Nephron progenitor cell (in vitro differentiated cells): ENCODE measurements around the gene ZNFX1.
"Not testable (repeated sequence)": the region's sequence is repeated elsewhere in the genome, so short reads cannot be mapped to it uniquely, and the experiment has no call there.

Experiments
- DNase-seq: peaks from one replicate; pipeline ENCODE4 v3.0.0; 2021
- H3K27ac Mint-ChIP-seq: 2 replicates; pipeline ENCODE4 v1.8.0; 2021; ENCODE audit warnings: mild to moderate bottlenecking, moderate library complexity, mixed read lengths
- H3K27me3 Mint-ChIP-seq: 2 replicates; pipeline ENCODE4 v1.8.0; 2021; ENCODE audit warnings: mild to moderate bottlenecking, low read depth, mixed read lengths; ENCODE audit not compliant: poor library complexity
- H3K36me3 Mint-ChIP-seq: 2 replicates; pipeline ENCODE4 v1.8.0; 2021; ENCODE audit warnings: low read depth, mixed read lengths
- H3K4me1 Mint-ChIP-seq: 2 replicates; pipeline ENCODE4 v1.8.0; 2021; ENCODE audit warnings: mixed read lengths
- H3K4me3 Mint-ChIP-seq: 2 replicates; pipeline ENCODE4 v1.8.0; 2021; ENCODE audit warnings: mild to moderate bottlenecking, moderate library complexity, mixed read lengths
- H3K9me3 Mint-ChIP-seq: 2 replicates; pipeline ENCODE4 v1.8.0; 2021; ENCODE audit warnings: mild to moderate bottlenecking, moderate library complexity, mixed read lengths
- TF ChIP-seq, protein P1 (sequence below): fragments of 200-600 bp; sonication (generic); IDR thresholded peaks from 2 replicates; pipeline ENCODE4 v1.5.0; 2021; ENCODE audit warnings: antibody characterized with exemption

ZNFX1 gene

DNA sequence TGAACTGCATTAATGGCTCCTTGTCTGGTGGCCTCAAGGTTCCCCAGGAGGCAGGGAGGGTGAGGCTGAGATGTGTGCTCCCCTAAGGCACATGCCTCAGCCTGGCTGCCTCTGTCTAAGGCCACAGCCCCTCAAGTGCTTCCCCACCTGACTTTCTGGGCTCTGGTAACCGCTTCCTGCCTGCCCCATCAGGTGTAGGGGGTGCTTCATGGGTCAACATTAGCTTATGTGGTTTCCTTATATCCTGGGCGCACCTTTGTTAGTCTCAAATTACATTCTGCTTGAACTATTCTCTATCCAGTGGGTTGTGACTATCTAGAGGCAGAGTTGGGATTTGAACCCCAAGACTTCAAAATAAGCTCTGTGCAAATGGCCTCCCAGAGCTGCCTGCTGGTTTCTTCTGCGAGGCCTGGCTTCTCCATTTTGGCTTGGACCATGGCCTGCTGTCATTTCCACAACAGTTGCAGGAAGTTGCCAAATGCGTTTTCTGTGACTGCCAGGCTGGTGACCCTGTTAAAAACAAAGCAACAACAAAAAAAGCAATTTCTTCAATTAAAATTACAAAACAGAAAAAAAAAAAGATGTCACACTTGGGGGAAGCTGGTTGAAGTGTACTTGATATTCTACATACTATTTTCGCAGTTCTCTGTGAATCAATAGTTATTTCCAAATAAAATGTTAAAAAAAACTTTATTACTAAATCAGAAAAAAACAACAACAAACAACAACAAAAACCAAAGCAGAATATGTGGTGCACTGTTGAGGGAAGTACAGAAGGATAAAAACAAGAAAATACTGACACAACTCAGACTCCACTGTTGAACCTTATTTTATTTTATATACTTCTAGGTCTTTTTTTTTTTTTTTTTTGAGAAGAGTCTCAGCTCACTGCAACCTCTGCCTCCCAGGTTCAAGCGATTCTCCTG lies 20.0 kb upstream of the ZNFX1 start:
- DNase-seq = no peak
- peaks cover 5% of the 10 kb centered on the region for H3K4me1 Mint-ChIP-seq
- H3K9me3 Mint-ChIP-seq = no peaks in the 10 kb centered on the region
- H3K27ac Mint-ChIP-seq = peak overlapping the region; percentile 63
- H3K36me3 Mint-ChIP-seq = peaks cover 28% of the 10 kb centered on the region
- no peaks in the 10 kb centered on the region for H3K27me3 Mint-ChIP-seq
- TF ChIP-seq, protein P1, sequence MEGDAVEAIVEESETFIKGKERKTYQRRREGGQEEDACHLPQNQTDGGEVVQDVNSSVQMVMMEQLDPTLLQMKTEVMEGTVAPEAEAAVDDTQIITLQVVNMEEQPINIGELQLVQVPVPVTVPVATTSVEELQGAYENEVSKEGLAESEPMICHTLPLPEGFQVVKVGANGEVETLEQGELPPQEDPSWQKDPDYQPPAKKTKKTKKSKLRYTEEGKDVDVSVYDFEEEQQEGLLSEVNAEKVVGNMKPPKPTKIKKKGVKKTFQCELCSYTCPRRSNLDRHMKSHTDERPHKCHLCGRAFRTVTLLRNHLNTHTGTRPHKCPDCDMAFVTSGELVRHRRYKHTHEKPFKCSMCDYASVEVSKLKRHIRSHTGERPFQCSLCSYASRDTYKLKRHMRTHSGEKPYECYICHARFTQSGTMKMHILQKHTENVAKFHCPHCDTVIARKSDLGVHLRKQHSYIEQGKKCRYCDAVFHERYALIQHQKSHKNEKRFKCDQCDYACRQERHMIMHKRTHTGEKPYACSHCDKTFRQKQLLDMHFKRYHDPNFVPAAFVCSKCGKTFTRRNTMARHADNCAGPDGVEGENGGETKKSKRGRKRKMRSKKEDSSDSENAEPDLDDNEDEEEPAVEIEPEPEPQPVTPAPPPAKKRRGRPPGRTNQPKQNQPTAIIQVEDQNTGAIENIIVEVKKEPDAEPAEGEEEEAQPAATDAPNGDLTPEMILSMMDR = no peak
- H3K4me3 Mint-ChIP-seq = no peak overlapping the region

DNA sequence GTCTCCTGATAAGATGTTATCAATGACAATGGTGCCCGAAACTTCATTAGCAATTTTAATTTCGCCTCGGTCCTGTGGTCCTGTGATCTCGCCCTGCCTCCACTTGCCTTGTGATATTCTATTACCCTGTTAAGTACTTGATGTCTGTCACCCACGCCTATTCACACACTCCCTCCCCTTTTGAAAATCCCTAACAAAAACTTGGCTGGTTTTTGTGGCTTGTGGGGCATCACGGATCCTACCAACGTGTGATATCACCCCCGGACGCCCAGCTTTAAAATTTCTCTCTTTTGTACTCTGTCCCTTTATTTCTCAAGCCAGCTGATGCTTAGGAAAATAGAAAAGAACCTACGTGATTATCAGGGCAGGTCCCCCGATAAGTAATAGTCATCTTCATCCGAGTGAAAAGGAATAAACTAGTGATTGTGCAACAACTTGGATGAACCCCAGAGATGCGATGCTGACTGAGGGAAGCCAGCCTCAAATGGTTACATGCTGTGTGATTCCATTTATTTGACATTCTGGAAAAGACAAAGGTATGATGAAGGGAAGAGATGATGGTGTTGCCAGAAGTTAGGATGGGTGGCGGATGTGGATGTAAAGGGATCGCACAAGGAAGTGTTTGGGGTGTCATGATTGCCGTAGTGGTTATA lies 16.3 kb upstream of the ZNFX1 start:
- not testable (repeated sequence) for H3K27me3 Mint-ChIP-seq, H3K4me1 Mint-ChIP-seq, H3K27ac Mint-ChIP-seq, H3K4me3 Mint-ChIP-seq, DNase-seq, H3K9me3 Mint-ChIP-seq
- peaks cover 65% of the 10 kb centered on the region for H3K36me3 Mint-ChIP-seq

DNA sequence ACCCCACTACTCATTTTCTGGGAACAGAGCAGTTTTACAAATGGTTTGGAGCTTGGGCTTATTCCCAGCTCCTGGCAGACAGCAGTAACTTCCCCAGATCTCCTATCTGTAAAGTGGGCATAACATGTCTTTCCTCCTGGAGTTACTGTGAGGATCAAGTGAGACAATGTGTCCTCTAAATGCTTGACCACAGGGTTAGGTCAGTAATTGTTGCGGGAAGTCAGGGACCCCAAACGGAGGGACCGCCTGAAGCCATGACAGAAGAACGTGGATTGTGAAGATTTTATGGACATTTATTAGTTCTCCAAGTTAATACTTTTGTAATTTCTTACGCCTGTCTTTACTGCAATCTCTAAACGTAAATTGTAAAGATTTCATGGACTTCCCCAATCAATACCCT lies 15.3 kb upstream of the ZNFX1 start:
- H3K27ac Mint-ChIP-seq = no peak overlapping the region
- TF ChIP-seq, protein P1 = no peak
- no peaks in the 10 kb centered on the region for H3K9me3 Mint-ChIP-seq
- H3K27me3 Mint-ChIP-seq = no peaks in the 10 kb centered on the region
- H3K4me3 Mint-ChIP-seq = no peak overlapping the region
- peaks cover 5% of the 10 kb centered on the region for H3K4me1 Mint-ChIP-seq
- peaks cover 75% of the 10 kb centered on the region for H3K36me3 Mint-ChIP-seq
- no peak for DNase-seq

DNA sequence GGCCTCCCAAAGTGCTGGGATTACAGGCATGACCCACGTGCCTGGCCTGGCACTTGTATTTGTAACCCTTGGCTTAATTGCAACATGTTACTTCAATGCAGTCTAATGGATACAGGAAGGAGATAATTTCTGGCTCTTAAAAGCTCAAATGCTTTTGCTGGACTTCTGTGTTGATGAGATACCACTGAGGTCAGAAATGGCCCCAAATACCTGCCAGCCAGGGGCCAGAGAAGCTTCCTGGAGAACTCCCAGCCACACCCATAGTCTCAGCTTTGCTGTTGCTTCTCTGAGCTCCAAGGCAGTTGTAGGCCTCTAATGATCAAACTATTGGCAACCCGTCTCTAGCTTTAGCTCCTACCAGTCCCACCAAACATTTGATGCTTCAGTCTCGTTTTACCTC lies 14.2 kb upstream of the ZNFX1 start:
- DNase-seq = no peak
- TF ChIP-seq, protein P1 = no peak
- peaks cover 86% of the 10 kb centered on the region for H3K36me3 Mint-ChIP-seq
- no peaks in the 10 kb centered on the region for H3K27me3 Mint-ChIP-seq
- H3K4me1 Mint-ChIP-seq = peaks cover 4% of the 10 kb centered on the region
- no peak overlapping the region for H3K27ac Mint-ChIP-seq
- H3K4me3 Mint-ChIP-seq = no peak overlapping the region
- H3K9me3 Mint-ChIP-seq = peaks cover 6% of the 10 kb centered on the region

DNA sequence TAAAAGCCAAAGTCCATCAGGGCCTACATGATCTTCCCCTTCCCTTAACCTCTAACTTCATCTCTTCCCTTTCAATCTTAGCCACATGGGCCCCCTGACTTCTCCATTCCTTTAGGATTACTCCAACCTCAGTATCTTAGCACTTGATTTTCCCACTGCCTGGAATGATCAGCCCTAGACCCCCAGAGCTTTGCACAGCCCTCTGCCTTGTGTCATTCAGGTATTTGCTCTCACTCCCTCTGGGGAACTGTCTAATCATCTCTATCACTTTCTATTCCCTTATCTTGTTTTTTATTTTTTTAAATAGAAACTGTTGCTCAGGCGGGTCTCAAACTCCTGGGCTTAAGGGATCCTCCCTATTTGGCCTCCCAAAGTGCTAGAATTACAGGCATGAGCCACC lies 13.3 kb upstream of the ZNFX1 start:
- DNase-seq = no peak
- H3K36me3 Mint-ChIP-seq = peaks cover 89% of the 10 kb centered on the region

DNA sequence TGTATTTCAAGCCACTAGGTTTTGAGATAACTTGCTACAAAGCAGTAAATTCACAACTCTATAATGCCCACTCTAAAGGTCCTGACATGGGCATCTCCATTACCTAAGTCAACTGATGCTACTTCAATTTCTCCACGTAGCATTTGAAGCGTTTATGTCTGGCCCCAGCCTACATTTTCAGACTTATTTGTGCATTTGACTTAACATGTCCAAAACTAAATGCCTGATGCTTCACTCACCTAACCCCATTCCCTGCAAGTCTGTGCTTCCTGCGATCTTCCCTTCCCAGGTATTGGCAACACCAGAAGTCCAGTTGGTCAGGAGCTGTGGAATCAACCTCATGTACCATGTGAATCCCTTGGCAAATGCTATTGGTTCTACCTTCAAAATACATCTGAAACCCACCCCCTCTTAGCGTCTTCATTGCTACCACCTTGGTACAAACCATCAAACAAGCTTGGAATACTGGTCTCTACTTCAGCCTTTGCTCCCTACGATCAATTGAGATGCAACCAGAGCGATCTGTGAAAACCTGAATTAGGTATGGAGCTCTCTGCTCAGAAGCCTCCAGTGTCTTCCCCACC lies 12.8 kb upstream of the ZNFX1 start:
- Mint-ChIP-seq H3K27me3 (no peaks in the 10 kb centered on the region), H3K27ac (peak overlapping the region; percentile 93), H3K9me3 (peaks cover 19% of the 10 kb centered on the region), H3K4me1 (peaks cover 16% of the 10 kb centered on the region), H3K4me3 (no peak overlapping the region), H3K36me3 (peaks cover 92% of the 10 kb centered on the region)
- no peak for DNase-seq
- TF ChIP-seq, protein P1 = no peak

More for the DNA sequence above, 13.3 kb upstream of the ZNFX1 start:
- peaks cover 12% of the 10 kb centered on the region for H3K4me1 Mint-ChIP-seq
- H3K27ac Mint-ChIP-seq = peak overlapping the region; percentile 93
- TF ChIP-seq, protein P1 = no peak
- H3K9me3 Mint-ChIP-seq = peaks cover 14% of the 10 kb centered on the region
- no peaks in the 10 kb centered on the region for H3K27me3 Mint-ChIP-seq
- H3K4me3 Mint-ChIP-seq = no peak overlapping the region
